ENCODE measurements around the gene ARHGEF17.

The ARHGEF17 gene

GRCh38 chr11:73265278-73265810, 42.7 kb upstream of the ARHGEF17 start:
- H2AFZ ChIP-seq (ENCODE audit: low read length), result no peak overlapping the region
- no peak overlapping the region for H3K27ac ChIP-seq (ENCODE audit: low read length)
- TF ChIP-seq CTCF (IDR thresholded peaks at IDR 0.05; ENCODE audit: low read length), result no peak
- TF ChIP-seq EZH2phosphoT487 (IDR thresholded peaks at IDR 0.05; ENCODE audit: low read length), result no peak
- TF ChIP-seq EZH2 (optimal IDR thresholded peaks at IDR 0.05; ENCODE audit: low read depth, low read length), result no peak
- H3K36me3 ChIP-seq (replicated peaks; ENCODE audit: insufficient read depth, low read length), result no peaks in the 10 kb centered on the region
- no peaks in the 10 kb centered on the region for H3K27me3 ChIP-seq (replicated peaks; ENCODE audit: insufficient read depth, low read length)
- H3K9me2 ChIP-seq (replicated peaks; ENCODE audit: insufficient read depth, low read length), result no peaks in the 10 kb centered on the region
- H3K9ac ChIP-seq (ENCODE audit: low read length), result no peak overlapping the region
- peaks cover 7% of the 10 kb centered on the region for H3F3A ChIP-seq (ENCODE audit: insufficient read depth, low read length)
- H3K4me2 ChIP-seq (ENCODE audit: low read depth, low read length), result no peak overlapping the region
- H3K4me3 ChIP-seq (ENCODE audit: low read length), result no peak overlapping the region
- H4K20me1 ChIP-seq (ENCODE audit: insufficient read depth, low read length), result no peaks in the 10 kb centered on the region
- no peaks in the 10 kb centered on the region for H3K79me2 ChIP-seq (ENCODE audit: low read length)
- peaks cover 16% of the 10 kb centered on the region for H3K4me1 ChIP-seq (ENCODE audit: low read length)
- no peaks in the 10 kb centered on the region for H3K9me3 ChIP-seq (replicated peaks; ENCODE audit: insufficient read depth, low read length)
- DNase-seq, result no peak

- no peak for TF ChIP-seq EZH2phosphoT487 (IDR thresholded peaks at IDR 0.05; ENCODE audit: low read length)
- TF ChIP-seq CTCF (IDR thresholded peaks at IDR 0.05; ENCODE audit: low read length), result no peak
- no peak for TF ChIP-seq EZH2 (optimal IDR thresholded peaks at IDR 0.05; ENCODE audit: low read depth, low read length)
- no peak overlapping the region for H3K4me3 ChIP-seq (ENCODE audit: low read length)
- H3K36me3 ChIP-seq (replicated peaks; ENCODE audit: insufficient read depth, low read length), result no peaks in the 10 kb centered on the region
- no peak overlapping the region for H3K9ac ChIP-seq (ENCODE audit: low read length)
- peaks cover 15% of the 10 kb centered on the region for H3F3A ChIP-seq (ENCODE audit: insufficient read depth, low read length)
- no peaks in the 10 kb centered on the region for H3K9me3 ChIP-seq (replicated peaks; ENCODE audit: insufficient read depth, low read length)
- no peak overlapping the region for H3K27ac ChIP-seq (ENCODE audit: low read length)
- no peaks in the 10 kb centered on the region for H3K27me3 ChIP-seq (replicated peaks; ENCODE audit: insufficient read depth, low read length)
- peaks cover 23% of the 10 kb centered on the region for H3K4me1 ChIP-seq (ENCODE audit: low read length)
- no peak overlapping the region for H2AFZ ChIP-seq (ENCODE audit: low read length)
- no peak for DNase-seq
- H4K20me1 ChIP-seq (ENCODE audit: insufficient read depth, low read length), result no peaks in the 10 kb centered on the region
- H3K4me2 ChIP-seq (ENCODE audit: low read depth, low read length), result no peak overlapping the region
- H3K79me2 ChIP-seq (ENCODE audit: low read length), result no peaks in the 10 kb centered on the region
- no peaks in the 10 kb centered on the region for H3K9me2 ChIP-seq (replicated peaks; ENCODE audit: insufficient read depth, low read length)
These were observed 42.0 kb upstream of the ARHGEF17 start for GRCh38 chr11:73265853-73266645.

GRCh38 chr11:73266646-73267020, 41.4 kb upstream of the ARHGEF17 start:
- H3K79me2 ChIP-seq (ENCODE audit: low read length), result no peaks in the 10 kb centered on the region
- no peaks in the 10 kb centered on the region for H3K27me3 ChIP-seq (replicated peaks; ENCODE audit: insufficient read depth, low read length)
- no peak overlapping the region for H3K9ac ChIP-seq (ENCODE audit: low read length)
- peaks cover 26% of the 10 kb centered on the region for H3K4me1 ChIP-seq (ENCODE audit: low read length)
- H2AFZ ChIP-seq (ENCODE audit: low read length), result no peak overlapping the region
- no peak overlapping the region for H3K4me2 ChIP-seq (ENCODE audit: low read depth, low read length)
- no peak overlapping the region for H3K27ac ChIP-seq (ENCODE audit: low read length)
- H3K4me3 ChIP-seq (ENCODE audit: low read length), result no peak overlapping the region
- no peaks in the 10 kb centered on the region for H3K9me3 ChIP-seq (replicated peaks; ENCODE audit: insufficient read depth, low read length)
- no peaks in the 10 kb centered on the region for H4K20me1 ChIP-seq (ENCODE audit: insufficient read depth, low read length)
- no peak for DNase-seq
- TF ChIP-seq EZH2 (optimal IDR thresholded peaks at IDR 0.05; ENCODE audit: low read depth, low read length), result no peak
- no peak for TF ChIP-seq CTCF (IDR thresholded peaks at IDR 0.05; ENCODE audit: low read length)
- TF ChIP-seq EZH2phosphoT487 (IDR thresholded peaks at IDR 0.05; ENCODE audit: low read length), result no peak
- peaks cover 20% of the 10 kb centered on the region for H3F3A ChIP-seq (ENCODE audit: insufficient read depth, low read length)
- H3K9me2 ChIP-seq (replicated peaks; ENCODE audit: insufficient read depth, low read length), result no peaks in the 10 kb centered on the region
- H3K36me3 ChIP-seq (replicated peaks; ENCODE audit: insufficient read depth, low read length), result no peaks in the 10 kb centered on the region

Measured in MM.1S (cell line).